IPS-NIHi7 (cell line): Measurements from ENCODE around the gene EMX2.
A peak's percentile ranks its signal among the peaks of the same experiment; 100 is the strongest.
"Not testable (repeated sequence)": the region's sequence is repeated elsewhere in the genome, so short reads cannot be mapped to it uniquely, and the experiment has no call there.

Experiments
- DNase-seq: peaks from one replicate; pipeline ENCODE4 v3.0.0; 2012; ENCODE audit warnings: mixed read lengths; ENCODE audit errors: extremely low spot score

Gene EMX2

GRCh38 chr10:117542706-117543224, at the start of gene EMX2:
TSS of gene EMX2 (plus strand) at chr10:117542746. CDS start at chr10:117543268, 522 bp downstream.
- DNase-seq: no peak

GRCh38 chr10:117496031-117496430, 46.5 kb upstream of the EMX2 start:
- DNase-seq: no peak

- peak; percentile 89 for DNase-seq
These were observed 45.9 kb upstream of the EMX2 start for GRCh38 chr10:117496616-117497028.

- DNase-seq: no peak
These were observed 44.8 kb upstream of the EMX2 start for GRCh38 chr10:117497736-117498135.

- DNase-seq: no peak
These were observed 43.1 kb upstream of the EMX2 start for GRCh38 chr10:117499248-117500105.

- DNase-seq: no peak
These were observed 42.1 kb upstream of the EMX2 start for GRCh38 chr10:117500456-117500855.

- DNase-seq: no peak
These were observed 41.0 kb upstream of the EMX2 start for GRCh38 chr10:117501460-117502035.

GRCh38 chr10:117502421-117503243, 39.9 kb upstream of the EMX2 start:
- DNase-seq: no peak

GRCh38 chr10:117503244-117504205, 39.0 kb upstream of the EMX2 start:
- DNase-seq: no peak

- no peak for DNase-seq
These were observed 38.0 kb upstream of the EMX2 start for GRCh38 chr10:117504562-117504961.

GRCh38 chr10:117507081-117507480, 35.5 kb upstream of the EMX2 start:
- DNase-seq: not testable (repeated sequence)

GRCh38 chr10:117509573-117509972, 33.0 kb upstream of the EMX2 start:
- no peak for DNase-seq

GRCh38 chr10:117511601-117512390, 30.8 kb upstream of the EMX2 start:
- DNase-seq: no peak

GRCh38 chr10:117514971-117515370, 27.6 kb upstream of the EMX2 start:
- no peak for DNase-seq

- no peak for DNase-seq
These were observed 25.9 kb upstream of the EMX2 start for GRCh38 chr10:117516681-117517080.

GRCh38 chr10:117518246-117518645, 24.3 kb upstream of the EMX2 start:
- DNase-seq: peak; percentile 48

- DNase-seq: no peak
These were observed 23.3 kb upstream of the EMX2 start for GRCh38 chr10:117519286-117519685.

GRCh38 chr10:117519879-117520278, 22.7 kb upstream of the EMX2 start:
- DNase-seq: no peak

GRCh38 chr10:117530791-117531190, 11.8 kb upstream of the EMX2 start:
- no peak for DNase-seq

GRCh38 chr10:117531371-117532002, 11.1 kb upstream of the EMX2 start:
- DNase-seq: no peak
